Hepatocyte (in vitro differentiated cells): Measurements from ENCODE around the gene MAPKBP1.

Experiments
- EZH2 ChIP-seq: fragments of 200-600 bp; sonication (generic); IDR thresholded peaks from 2 replicates; pipeline ENCODE4 v1.6.1; 2016; ENCODE audit warnings: antibody characterized with exemption, mild to moderate bottlenecking, borderline replicate concordance
- EZH2phosphoT487 ChIP-seq: fragments of 200-600 bp; sonication (generic); IDR thresholded peaks from one replicate; pipeline ENCODE4 v1.6.1; 2018; ENCODE audit warnings: antibody characterized with exemption, mild to moderate bottlenecking, low read depth, moderate library complexity; ENCODE audit not compliant: unreplicated experiment, severe bottlenecking
- TF ChIP-seq, protein P1 (sequence below): fragments of 200-600 bp; sonication (generic); IDR thresholded peaks from 2 replicates; pipeline ENCODE4 v1.5.1; 2016; ENCODE audit warnings: antibody characterized with exemption, mild to moderate bottlenecking; ENCODE audit not compliant: poor library complexity

DNA sequence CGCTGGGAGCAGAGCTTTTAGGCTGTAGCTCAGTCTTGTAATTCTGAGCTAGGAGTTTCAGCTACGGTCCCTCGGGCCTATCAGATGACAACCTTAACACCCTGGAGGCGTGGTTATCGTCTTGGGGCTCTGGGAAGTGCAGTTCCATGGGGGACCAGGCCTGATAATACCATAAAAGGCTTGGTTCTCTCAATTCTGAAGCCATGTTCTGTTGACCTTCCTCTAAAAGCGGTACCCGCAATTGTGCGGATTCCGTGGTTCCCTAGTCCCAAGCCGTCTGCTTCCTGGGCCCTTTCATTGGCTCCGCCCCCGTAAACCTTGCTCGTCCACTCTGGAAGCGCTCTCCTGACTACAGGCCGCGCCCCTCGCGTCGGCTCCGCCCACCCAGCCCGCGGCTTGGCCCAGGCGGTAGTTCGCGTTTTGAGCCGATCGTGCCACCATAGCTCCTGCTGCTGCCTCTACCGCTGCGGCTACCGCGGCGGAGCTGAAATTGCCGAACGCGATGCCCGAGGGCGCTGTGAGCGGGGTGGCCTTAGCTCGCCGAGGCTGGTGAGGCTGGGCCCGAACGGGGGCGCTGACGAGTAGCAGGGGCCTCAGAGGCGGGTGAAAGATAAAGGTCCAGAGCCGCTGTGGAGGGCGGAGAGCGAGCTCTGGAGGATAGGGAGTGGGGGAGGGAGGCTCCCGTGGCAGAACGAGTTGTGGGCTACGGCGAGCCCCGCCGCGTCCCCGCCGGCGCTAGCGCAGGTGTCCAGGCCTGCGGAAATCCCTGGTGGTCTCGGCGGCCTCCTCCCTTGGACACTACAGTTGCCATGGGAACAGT, at the start of gene MAPKBP1:
- TF ChIP-seq, protein P1, sequence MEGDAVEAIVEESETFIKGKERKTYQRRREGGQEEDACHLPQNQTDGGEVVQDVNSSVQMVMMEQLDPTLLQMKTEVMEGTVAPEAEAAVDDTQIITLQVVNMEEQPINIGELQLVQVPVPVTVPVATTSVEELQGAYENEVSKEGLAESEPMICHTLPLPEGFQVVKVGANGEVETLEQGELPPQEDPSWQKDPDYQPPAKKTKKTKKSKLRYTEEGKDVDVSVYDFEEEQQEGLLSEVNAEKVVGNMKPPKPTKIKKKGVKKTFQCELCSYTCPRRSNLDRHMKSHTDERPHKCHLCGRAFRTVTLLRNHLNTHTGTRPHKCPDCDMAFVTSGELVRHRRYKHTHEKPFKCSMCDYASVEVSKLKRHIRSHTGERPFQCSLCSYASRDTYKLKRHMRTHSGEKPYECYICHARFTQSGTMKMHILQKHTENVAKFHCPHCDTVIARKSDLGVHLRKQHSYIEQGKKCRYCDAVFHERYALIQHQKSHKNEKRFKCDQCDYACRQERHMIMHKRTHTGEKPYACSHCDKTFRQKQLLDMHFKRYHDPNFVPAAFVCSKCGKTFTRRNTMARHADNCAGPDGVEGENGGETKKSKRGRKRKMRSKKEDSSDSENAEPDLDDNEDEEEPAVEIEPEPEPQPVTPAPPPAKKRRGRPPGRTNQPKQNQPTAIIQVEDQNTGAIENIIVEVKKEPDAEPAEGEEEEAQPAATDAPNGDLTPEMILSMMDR = peak; percentile 89
- no peak for TF ChIP-seq EZH2
- no peak for TF ChIP-seq EZH2phosphoT487
